HG03521 (cell line): ENCODE data around the gene RCSD1.
"Not testable (repeated sequence)": the region's sequence is repeated elsewhere in the genome, so short reads cannot be mapped to it uniquely, and the experiment has no call there.

Source experiments
- ATAC-seq: cut with Tn5 transposase; IDR thresholded peaks from one replicate; pipeline ENCODE4 v1.9.1; 2021; ENCODE audit warnings: mild to moderate bottlenecking, moderate library complexity; ENCODE audit not compliant: unreplicated experiment

The RCSD1 gene

DNA sequence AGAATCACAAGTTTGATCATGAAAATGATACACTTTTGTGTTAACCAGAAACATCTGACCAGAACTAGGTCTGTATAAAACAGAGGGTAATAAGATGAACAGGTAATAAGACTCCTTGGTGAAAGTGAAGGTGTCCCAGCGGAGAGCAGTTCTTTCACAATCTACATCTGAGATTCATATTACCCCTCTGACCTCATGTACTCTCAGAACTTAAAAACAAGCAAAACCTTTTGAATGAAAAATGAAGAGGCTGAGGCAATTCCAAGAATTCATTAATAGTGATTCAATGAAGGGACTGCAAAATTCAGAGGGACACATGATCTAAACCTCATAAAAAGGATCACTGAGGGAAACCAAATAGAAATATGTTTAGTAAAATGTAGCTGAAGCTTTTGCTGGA, 80.8 kb downstream of the RCSD1 start:
- ATAC-seq = no peak

- ATAC-seq = no peak
These were observed 81.8 kb downstream of the RCSD1 start for GRCh38 chr1:167711797-167712196.

- ATAC-seq = no peak
These were observed 83.5 kb downstream of the RCSD1 start for GRCh38 chr1:167713330-167714081.

GRCh38 chr1:167714098-167714438, 84.0 kb downstream of the RCSD1 start:
- peak; percentile 37 for ATAC-seq

DNA sequence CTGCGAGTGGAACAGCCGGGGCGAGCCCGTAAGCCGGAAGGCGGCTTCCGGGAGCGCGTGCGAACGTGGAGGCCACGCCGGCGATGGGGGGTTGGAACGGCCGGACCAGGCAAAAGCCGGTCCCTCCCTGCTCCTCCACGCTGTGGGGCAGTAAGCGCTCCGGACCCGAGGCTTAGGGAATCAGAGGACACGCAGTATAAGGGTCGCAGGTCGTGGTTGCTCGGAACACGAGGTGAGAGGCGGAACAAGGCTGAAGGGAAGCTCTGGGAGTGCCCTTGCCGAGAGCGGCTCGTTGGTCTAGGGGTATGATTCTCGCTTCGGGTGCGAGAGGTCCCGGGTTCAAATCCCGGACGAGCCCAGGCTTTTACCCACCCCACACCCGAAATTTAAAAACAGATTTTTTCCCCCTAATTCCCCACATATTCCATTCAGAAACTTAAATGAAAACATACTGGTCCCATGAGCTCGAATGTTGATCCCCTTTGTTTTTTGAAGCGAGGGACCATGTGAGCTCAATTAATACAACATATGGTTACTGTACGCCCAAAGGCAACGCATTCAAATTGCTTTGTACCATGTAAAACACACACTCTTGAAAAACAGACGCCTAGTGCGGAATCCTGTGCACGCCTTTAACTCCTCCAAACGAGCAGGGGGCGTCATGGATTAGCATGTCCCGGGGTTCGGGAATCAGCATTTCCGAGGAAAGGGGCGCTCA, 84.6 kb downstream of the RCSD1 start:
- peak; percentile 44 for ATAC-seq

DNA sequence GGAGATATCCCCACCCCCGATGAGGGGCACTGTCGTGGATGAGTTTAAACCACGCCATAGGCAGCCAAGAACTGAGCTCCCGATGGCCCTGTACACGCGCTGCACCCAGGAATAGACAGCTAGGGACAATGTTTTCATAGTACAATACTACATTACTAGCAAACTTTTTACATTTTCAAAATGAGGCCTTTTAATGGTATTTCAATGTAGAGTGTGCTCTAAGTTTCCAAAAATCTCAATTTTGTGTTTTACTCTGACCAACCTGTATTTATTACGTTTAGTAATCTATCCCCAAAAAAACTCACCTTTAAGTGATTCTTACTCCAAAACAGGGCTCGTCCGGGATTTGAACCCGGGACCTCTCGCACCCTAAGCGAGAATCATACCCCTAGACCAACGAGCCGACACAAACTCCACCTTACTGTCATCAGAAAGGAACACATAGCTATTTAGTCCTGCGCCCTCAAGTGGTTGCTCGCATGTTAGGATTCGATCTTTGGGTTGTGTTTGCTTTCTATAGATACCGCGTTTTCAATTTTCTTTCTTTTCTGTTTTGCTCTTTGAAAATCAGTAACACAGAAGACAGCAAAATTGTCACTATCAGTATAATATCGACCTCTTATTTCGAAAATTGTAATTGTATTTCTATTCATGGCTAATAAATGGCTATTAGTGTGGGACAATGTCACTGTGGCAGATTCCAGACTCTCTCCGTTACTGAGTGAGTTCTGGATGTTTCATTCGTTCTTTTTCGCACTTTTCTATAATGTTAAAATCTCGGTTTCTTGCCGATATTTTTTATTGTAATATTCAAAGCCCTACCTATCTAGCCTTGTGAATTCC, 85.3 kb downstream of the RCSD1 start:
- ATAC-seq = peak; percentile 42

GRCh38 chr1:167716000-167716271, 85.9 kb downstream of the RCSD1 start:
- ATAC-seq = no peak

GRCh38 chr1:167717351-167717750, 87.3 kb downstream of the RCSD1 start:
- ATAC-seq = no peak

- no peak for ATAC-seq
These were observed 89.1 kb downstream of the RCSD1 start for GRCh38 chr1:167718914-167719691.

DNA sequence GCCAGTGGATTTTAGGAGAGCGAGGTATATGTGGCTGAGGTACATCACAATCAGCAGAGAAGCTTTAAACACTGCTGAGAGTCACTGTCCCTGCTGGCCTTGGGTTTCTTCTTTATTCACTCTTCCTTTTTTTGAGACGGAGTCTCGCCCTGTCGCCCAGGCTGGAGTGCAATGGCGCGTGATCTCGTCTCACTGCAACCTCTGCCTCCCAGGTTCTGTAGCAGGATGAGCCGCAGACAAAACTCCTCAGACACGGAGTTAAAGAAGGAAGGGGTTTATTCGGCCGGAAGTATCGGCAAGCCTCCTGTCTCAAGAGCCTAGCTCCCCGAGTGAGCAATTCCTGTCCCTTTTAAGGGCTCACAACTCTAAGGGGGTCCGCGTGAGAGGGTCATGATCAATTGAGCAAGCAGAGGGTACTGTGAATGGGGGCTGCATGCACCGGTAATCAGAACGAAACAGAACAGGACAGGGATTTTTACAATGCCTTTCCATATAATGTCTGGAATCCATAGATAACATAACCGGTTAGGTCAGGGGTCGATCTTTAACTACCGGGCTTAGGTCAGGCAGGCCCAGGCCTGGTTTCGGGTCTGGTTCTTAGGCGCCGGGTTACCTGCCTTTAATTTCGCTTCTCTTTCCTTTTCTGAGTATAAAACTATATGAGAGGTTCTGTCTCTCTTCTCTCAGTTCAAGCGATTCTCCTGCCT, 89.8 kb downstream of the RCSD1 start:
- ATAC-seq = not testable (repeated sequence)

DNA sequence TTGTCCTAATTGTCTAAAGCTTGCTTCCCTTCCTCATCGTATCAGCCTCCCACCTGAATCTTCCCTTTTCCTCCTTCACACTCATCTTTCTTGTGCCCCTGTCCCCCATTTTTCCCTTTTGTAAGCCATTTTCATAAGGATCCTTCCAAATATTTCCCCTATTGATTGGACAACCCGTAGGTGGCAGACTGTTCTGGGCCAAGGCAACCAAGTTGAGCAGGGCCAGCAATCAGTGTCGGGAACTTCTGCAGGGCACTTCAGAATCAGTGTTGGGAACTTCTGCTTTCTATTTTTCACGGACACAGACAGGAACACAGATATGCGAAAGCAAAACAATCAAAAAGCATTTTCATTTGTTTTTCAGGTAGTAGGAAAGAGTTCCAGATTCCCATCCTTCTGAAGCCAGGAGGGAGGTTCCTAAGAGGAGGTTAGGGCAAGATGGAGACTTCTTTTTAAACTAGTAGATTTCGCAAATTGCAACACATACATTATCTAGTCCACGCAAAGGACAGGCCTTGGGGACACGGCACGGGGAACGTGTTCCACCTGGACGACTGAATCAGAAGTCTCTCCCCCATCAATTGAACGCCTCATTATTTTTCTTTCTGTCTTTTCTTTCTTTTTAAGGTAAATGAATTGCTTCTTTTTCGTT, 91.1 kb downstream of the RCSD1 start:
- ATAC-seq = no peak

DNA sequence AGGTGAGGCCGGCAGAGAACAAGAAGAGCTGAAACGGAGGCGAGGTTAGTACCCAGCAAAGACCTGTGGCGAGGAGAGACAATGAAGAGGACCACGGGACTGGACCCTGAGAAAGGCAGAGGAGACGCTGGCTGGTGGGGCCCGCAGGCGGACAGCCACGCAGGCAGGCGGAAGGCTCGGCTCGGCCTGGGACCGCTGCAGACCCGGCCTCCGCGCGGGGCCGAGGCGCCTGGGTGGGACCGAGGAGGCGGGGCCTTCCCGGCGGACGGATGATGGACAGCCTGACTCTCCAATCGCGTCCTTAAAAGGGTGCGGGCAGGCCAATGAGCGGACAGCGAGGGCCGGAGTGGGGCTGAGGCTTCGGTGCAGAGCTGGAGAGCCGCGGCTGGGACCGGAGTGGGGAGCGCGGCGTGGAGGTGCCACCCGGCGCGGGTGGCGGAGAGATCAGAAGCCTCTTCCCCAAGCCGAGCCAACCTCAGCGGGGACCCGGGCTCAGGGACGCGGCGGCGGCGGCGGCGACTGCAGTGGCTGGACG, 91.7 kb downstream of the RCSD1 start, which contains the start of gene MPZL1:
MPZL1 (plus strand) TSS at position 366 of the 535 bp plus-strand sequence. CDS start 170 bp downstream, outside the sequence.
- ATAC-seq = peak; percentile 95

DNA sequence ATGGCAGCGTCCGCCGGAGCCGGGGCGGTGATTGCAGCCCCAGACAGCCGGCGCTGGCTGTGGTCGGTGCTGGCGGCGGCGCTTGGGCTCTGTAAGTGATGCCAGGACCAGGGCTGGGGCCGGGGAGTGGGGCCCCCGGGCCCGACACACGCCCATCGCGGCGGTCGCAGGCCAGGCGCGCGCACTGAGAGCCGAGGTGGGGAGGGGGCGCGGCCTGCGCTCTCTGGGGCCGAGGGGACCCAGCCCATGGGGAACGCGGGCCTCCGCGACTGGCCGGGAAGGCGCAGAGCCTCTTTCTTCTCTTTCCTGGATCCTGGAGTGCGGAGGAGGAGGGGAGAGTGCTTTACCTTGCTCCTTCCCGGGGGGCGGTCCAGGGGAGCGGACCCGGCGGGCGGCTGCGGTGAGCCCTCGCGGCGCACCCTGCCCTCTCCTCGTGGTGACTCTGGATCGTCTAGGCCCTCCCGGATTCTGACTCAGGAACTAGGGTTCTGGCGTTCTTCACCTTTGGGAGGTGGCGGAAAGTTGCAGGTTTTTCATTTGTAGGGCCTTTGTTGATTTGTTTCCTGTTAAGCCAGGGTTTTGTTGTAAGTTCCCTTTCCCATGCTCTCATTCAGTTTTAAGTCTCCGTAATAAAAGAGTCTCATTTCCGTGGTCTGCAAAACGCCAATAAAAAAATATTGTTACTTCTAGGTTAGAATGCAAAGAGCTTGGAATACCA, 92.3 kb downstream of the RCSD1 start:
- peak; percentile 31 for ATAC-seq

DNA sequence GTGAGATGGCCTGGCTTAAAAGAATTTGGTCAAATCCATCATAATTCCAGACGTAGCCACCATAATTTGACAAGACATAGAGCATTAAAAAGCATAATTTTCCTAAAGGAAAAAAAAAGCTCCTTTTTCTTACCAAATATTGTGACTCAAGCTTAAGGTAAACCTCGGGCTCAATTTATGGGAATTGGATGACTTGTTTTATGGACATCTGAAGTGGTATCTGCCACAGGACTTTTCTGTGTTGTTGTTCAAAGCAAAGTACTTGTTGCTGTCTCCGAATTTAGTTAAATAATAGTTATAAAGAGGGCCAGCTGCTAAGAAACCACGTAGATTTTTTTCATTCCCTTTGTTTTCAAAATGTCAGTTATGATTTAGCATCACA, 92.8 kb downstream of the RCSD1 start:
- no peak for ATAC-seq

DNA sequence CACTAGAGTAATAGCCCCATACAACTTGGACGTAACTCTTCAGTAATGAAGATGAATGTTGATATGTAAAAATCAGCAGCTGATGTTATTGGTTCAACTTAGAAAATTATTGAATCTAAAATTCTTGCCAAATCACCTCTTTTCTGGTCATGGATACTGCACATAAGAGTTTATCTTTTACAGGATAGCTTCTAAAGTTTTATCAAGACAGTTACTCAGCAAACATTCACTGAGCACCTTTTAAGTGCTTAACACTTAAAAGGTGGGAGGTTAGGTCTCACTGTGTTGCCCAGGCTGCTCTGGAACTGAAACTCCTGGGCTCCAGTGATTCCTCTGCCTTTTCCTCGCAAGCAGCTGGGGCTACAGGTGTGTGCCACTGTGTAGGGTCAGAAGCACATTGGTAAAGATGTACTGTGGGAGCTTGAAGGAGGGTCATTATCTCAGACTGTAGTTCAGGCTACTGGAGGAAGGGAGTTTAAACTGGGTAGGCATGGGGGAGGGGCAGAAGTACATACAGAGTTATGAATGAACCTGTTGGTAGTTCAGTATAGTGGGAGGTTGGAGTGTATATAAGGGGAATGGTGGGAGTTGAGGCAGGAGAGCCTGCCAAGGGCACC, 93.8 kb downstream of the RCSD1 start:
- no peak for ATAC-seq

GRCh38 chr1:167726008-167726407, 96.0 kb downstream of the RCSD1 start:
- no peak for ATAC-seq

GRCh38 chr1:167728818-167729410, 98.9 kb downstream of the RCSD1 start:
- ATAC-seq = no peak

- ATAC-seq = no peak
These were observed 104.2 kb downstream of the RCSD1 start for GRCh38 chr1:167734227-167734626.
